HG03571 (cell line): ENCODE data around the gene SCAP.
"Not testable (repeated sequence)": the region's sequence is repeated elsewhere in the genome, so short reads cannot be mapped to it uniquely, and the experiment has no call there.

Experiments used
- ATAC-seq: cut with Tn5 transposase; IDR thresholded peaks from one replicate; pipeline ENCODE4 v1.9.1; 2021; ENCODE audit not compliant: unreplicated experiment

The SCAP gene

GRCh38 chr3:47475570-47476329 is at the start of gene SCAP:
Gene SCAP, minus strand, starts transcription at chr3:47475941. Its CDS starts 32,948 bp downstream, at chr3:47442993.
- ATAC-seq, result peak; percentile 81

GRCh38 chr3:47523310-47524073 is 47.8 kb upstream of the SCAP start:
- ATAC-seq, result no peak

- ATAC-seq, result peak; percentile 82
Measured at GRCh38 chr3:47522082-47522987, 46.6 kb upstream of the SCAP start.

- ATAC-seq, result no peak
Measured at GRCh38 chr3:47520756-47521155, 45.0 kb upstream of the SCAP start.

- ATAC-seq, result no peak
Measured at GRCh38 chr3:47517937-47518336, 42.2 kb upstream of the SCAP start.

- ATAC-seq, result no peak
Measured at GRCh38 chr3:47515864-47516319, 40.2 kb upstream of the SCAP start.

GRCh38 chr3:47515100-47515499 is 39.4 kb upstream of the SCAP start:
- ATAC-seq, result no peak

- ATAC-seq, result peak; percentile 95
Measured at GRCh38 chr3:47513125-47513929, 37.6 kb upstream of the SCAP start, which contains the start of gene ELP6. Gene ELP6, minus strand, starts transcription at chr3:47513712. Its CDS starts 122 bp downstream, at chr3:47513590.

- ATAC-seq, result no peak
Measured at GRCh38 chr3:47512416-47513124, 36.8 kb upstream of the SCAP start.

- not testable (repeated sequence) for ATAC-seq
Measured at GRCh38 chr3:47505267-47505666, 29.5 kb upstream of the SCAP start.

GRCh38 chr3:47504113-47504512 is 28.4 kb upstream of the SCAP start:
- ATAC-seq, result no peak

- no peak for ATAC-seq
Measured at GRCh38 chr3:47503033-47503432, 27.3 kb upstream of the SCAP start.

- ATAC-seq, result no peak
Measured at GRCh38 chr3:47496892-47497291, 21.2 kb upstream of the SCAP start.

GRCh38 chr3:47495886-47496285 is 20.1 kb upstream of the SCAP start:
- ATAC-seq, result no peak

GRCh38 chr3:47495111-47495510 is 19.4 kb upstream of the SCAP start:
- ATAC-seq, result no peak

GRCh38 chr3:47491777-47492176 is 16.0 kb upstream of the SCAP start:
- no peak for ATAC-seq

- ATAC-seq, result no peak
Measured at GRCh38 chr3:47491186-47491585, 15.4 kb upstream of the SCAP start.

- no peak for ATAC-seq
Measured at GRCh38 chr3:47487265-47487664, 11.5 kb upstream of the SCAP start.

- ATAC-seq, result no peak
Measured at GRCh38 chr3:47485812-47486211, 10.1 kb upstream of the SCAP start.

- no peak for ATAC-seq
Measured at GRCh38 chr3:47482366-47482765, 6.6 kb upstream of the SCAP start.
